Ovary (tissue), 3 donors: Measurements from ENCODE around the gene GRN.

Experiments used
- EP300 ChIP-seq: sonication (generic); formaldehyde crosslinking; IDR thresholded peaks from one replicate; pipeline ENCODE4 v1.6.1; 2017; ENCODE audit warnings: antibody characterized with exemption
- TF ChIP-seq, protein P1 (sequence below), 3 donors: fragments of 450-650 bp in 2 of 3; fragments of 200-600 bp in 1 of 3; IDR thresholded peaks; one replicate each; pipeline versions ENCODE4 v1.5.1 to v1.8.0; 2016 to 2022; ENCODE audit warnings: antibody characterized with exemption in 3 of 3, mild to moderate bottlenecking in 1 of 3
- donor health status: DM: no; HTN: no; CAD: no.

DNA sequence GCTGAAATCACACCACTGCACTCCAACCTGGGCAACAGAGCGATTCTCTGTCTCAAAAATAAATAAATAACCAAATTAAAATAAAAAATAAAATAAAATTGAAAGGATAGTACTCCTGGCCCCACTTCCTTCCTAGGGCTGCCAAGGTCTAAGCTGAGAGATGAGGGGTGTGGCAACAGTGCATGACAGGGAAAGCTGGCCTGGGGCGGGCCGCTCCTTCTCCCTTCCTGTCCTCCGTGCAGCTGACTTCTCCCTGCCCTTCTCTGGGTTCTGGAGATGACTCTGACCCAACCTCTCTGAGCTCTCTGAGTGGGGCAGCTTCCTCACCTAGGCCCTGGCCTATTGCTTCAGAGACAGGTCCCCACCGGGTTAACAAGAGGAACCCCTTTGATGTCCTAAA, 11.7 kb upstream of the GRN start:
- no peak for TF ChIP-seq EP300
- TF ChIP-seq, protein P1, sequence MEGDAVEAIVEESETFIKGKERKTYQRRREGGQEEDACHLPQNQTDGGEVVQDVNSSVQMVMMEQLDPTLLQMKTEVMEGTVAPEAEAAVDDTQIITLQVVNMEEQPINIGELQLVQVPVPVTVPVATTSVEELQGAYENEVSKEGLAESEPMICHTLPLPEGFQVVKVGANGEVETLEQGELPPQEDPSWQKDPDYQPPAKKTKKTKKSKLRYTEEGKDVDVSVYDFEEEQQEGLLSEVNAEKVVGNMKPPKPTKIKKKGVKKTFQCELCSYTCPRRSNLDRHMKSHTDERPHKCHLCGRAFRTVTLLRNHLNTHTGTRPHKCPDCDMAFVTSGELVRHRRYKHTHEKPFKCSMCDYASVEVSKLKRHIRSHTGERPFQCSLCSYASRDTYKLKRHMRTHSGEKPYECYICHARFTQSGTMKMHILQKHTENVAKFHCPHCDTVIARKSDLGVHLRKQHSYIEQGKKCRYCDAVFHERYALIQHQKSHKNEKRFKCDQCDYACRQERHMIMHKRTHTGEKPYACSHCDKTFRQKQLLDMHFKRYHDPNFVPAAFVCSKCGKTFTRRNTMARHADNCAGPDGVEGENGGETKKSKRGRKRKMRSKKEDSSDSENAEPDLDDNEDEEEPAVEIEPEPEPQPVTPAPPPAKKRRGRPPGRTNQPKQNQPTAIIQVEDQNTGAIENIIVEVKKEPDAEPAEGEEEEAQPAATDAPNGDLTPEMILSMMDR (IDR thresholded peaks at IDR 0.05): no peak
